Measurements from ENCODE around the gene CCDC154. TPM values are rescaled to one million over a fixed set of nuclear protein-coding genes. Genes with fewer than 3 reads are reported as not detected.

CCDC154 gene
- total and polyA plus RNA-seq, 2 donors = 0.71 to 14.0 TPM

DNA sequence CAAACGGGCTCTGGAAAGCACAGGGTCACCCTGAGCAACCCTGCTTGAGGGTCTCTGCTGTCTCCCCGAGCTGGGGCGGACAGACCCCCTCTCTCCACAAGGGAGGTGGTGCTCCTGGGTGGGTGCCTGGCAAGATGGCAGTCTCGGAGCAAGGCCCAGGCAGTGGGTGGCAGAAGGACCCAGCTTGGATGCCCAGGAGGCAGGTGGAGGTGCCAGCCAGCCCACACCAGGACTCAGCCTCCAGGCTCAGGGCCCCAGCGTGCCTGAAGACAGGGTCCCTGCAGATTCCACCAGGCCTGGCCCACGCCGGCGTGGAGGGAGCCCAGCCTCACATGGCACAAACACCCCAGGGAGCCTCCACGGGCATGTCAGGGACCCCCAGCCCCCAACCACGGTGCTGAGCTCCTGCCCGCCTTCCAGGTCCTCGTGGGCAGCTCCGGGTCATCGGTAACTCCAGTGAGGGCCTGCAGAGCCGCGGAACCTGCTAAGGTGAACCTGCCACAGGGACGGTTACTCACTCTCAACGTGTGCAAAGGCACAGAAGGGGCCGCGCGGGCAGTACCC, 50.7 kb downstream of the CCDC154 start:
- no peak overlapping the region for H3K4me3 ChIP-seq (ENCODE audit: low read length in 2 of 2)
- no peaks in the 10 kb centered on the region for H3K27me3 ChIP-seq (ENCODE audit: control insufficient read depth in 2 of 2, insufficient read depth in 1 of 2, low read length in 1 of 2)
- peaks cover 0 to 21% of the 10 kb centered on the region in 2 donors for H3K4me1 ChIP-seq (ENCODE audit: control insufficient read depth in 2 of 2, insufficient read depth in 2 of 2, low read length in 2 of 2)
- no peaks in the 10 kb centered on the region for H3K9me3 ChIP-seq (ENCODE audit: control insufficient read depth in 2 of 2, insufficient read depth in 1 of 2, low read length in 1 of 2)
- no peak overlapping the region for H3K27ac ChIP-seq (ENCODE audit: low read depth in 1 of 2, low read length in 1 of 2)
- WGBS = 97% methylated on average over 21 of the region's 21 CpGs
- H3K36me3 ChIP-seq (ENCODE audit: control insufficient read depth in 2 of 2, insufficient read depth in 2 of 2, low read length in 1 of 2) = peaks cover 59 to 76% of the 10 kb centered on the region in 2 donors
- no peak for DNase-seq (ENCODE audit: low read depth in 6 of 9, low spot score in 9 of 9)

- 97% methylated on average over 17 of the region's 17 CpGs for WGBS
- peaks cover 59 to 76% of the 10 kb centered on the region in 2 donors for H3K36me3 ChIP-seq (ENCODE audit: control insufficient read depth in 2 of 2, insufficient read depth in 2 of 2, low read length in 1 of 2)
- no peak for DNase-seq (ENCODE audit: low read depth in 6 of 9, low spot score in 9 of 9)
- no peaks in the 10 kb centered on the region for H3K27me3 ChIP-seq (ENCODE audit: control insufficient read depth in 2 of 2, insufficient read depth in 1 of 2, low read length in 1 of 2)
- no peak overlapping the region for H3K4me3 ChIP-seq (ENCODE audit: low read length in 2 of 2)
- H3K27ac ChIP-seq (ENCODE audit: low read depth in 1 of 2, low read length in 1 of 2) = no peak overlapping the region
- H3K9me3 ChIP-seq (ENCODE audit: control insufficient read depth in 2 of 2, insufficient read depth in 1 of 2, low read length in 1 of 2) = no peaks in the 10 kb centered on the region
- peaks cover 0 to 21% of the 10 kb centered on the region in 2 donors for H3K4me1 ChIP-seq (ENCODE audit: control insufficient read depth in 2 of 2, insufficient read depth in 2 of 2, low read length in 2 of 2)
These were observed 51.5 kb downstream of the CCDC154 start for GRCh38 chr16:1392826-1393225.

- Histone ChIP-seq H3K36me3 (ENCODE audit: control insufficient read depth in 2 of 2, insufficient read depth in 2 of 2, low read length in 1 of 2) (peaks cover 63 to 80% of the 10 kb centered on the region in 2 donors), H3K9me3 (ENCODE audit: control insufficient read depth in 2 of 2, insufficient read depth in 1 of 2, low read length in 1 of 2) (no peaks in the 10 kb centered on the region), H3K27ac (ENCODE audit: low read depth in 1 of 2, low read length in 1 of 2) (peak overlapping the region in 1 of 2 donors; percentile 70), H3K4me3 (ENCODE audit: low read length in 2 of 2) (no peak overlapping the region), H3K4me1 (ENCODE audit: control insufficient read depth in 2 of 2, insufficient read depth in 2 of 2, low read length in 2 of 2) (peaks cover 0 to 25% of the 10 kb centered on the region in 2 donors), H3K27me3 (ENCODE audit: control insufficient read depth in 2 of 2, insufficient read depth in 1 of 2, low read length in 1 of 2) (no peaks in the 10 kb centered on the region)
- DNase-seq (ENCODE audit: low read depth in 6 of 9, low spot score in 9 of 9) = peak in 4 of 9 donors; percentile 29 to 72 (median 48)
- 41% methylated on average over 28 of the region's 28 CpGs for WGBS
These were observed 54.0 kb downstream of the CCDC154 start for GRCh38 chr16:1390239-1390779.

- H3K4me3 ChIP-seq (ENCODE audit: low read length in 2 of 2) = no peak overlapping the region
- peak overlapping the region in 1 of 2 donors; percentile 41 for H3K27ac ChIP-seq (ENCODE audit: low read depth in 1 of 2, low read length in 1 of 2)
- no peak for DNase-seq (ENCODE audit: low read depth in 6 of 9, low spot score in 9 of 9)
- peaks cover 65 to 85% of the 10 kb centered on the region in 2 donors for H3K36me3 ChIP-seq (ENCODE audit: control insufficient read depth in 2 of 2, insufficient read depth in 2 of 2, low read length in 1 of 2)
- no peaks in the 10 kb centered on the region for H3K27me3 ChIP-seq (ENCODE audit: control insufficient read depth in 2 of 2, insufficient read depth in 1 of 2, low read length in 1 of 2)
- 97% methylated on average over 7 of the region's 7 CpGs for WGBS
- no peaks in the 10 kb centered on the region for H3K9me3 ChIP-seq (ENCODE audit: control insufficient read depth in 2 of 2, insufficient read depth in 1 of 2, low read length in 1 of 2)
- H3K4me1 ChIP-seq (ENCODE audit: control insufficient read depth in 2 of 2, insufficient read depth in 2 of 2, low read length in 2 of 2) = peaks cover 0 to 25% of the 10 kb centered on the region in 2 donors
These were observed 54.6 kb downstream of the CCDC154 start for GRCh38 chr16:1389762-1390161.

DNA sequence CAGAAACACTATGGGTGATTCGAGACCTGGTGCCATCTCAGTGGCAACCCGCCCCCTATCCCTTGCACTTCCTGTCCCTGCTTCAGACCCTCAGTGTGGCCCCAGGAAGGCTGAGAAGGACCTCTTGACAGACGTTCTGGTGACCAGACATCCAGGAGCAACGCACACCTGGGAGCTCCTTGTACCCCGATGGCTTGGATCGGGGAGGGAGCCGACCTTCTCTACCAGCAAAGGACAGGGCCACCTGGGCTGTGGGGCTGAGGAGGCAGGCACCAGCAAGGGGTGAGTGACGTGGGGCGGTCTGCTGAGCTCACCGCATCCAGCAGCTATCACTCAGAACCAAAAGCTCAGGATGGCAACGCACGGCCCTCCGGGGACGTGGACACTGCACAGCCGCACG, 57.0 kb downstream of the CCDC154 start:
- WGBS = 96% methylated on average over 16 of the region's 16 CpGs
- Histone ChIP-seq H3K27ac (ENCODE audit: low read depth in 1 of 2, low read length in 1 of 2) (no peak overlapping the region), H3K9me3 (ENCODE audit: control insufficient read depth in 2 of 2, insufficient read depth in 1 of 2, low read length in 1 of 2) (no peaks in the 10 kb centered on the region), H3K36me3 (ENCODE audit: control insufficient read depth in 2 of 2, insufficient read depth in 2 of 2, low read length in 1 of 2) (peaks cover 56 to 84% of the 10 kb centered on the region in 2 donors), H3K27me3 (ENCODE audit: control insufficient read depth in 2 of 2, insufficient read depth in 1 of 2, low read length in 1 of 2) (no peaks in the 10 kb centered on the region), H3K4me1 (ENCODE audit: control insufficient read depth in 2 of 2, insufficient read depth in 2 of 2, low read length in 2 of 2) (peaks cover 0 to 25% of the 10 kb centered on the region in 2 donors), H3K4me3 (ENCODE audit: low read length in 2 of 2) (no peak overlapping the region)
- DNase-seq (ENCODE audit: low read depth in 6 of 9, low spot score in 9 of 9) = no peak

DNA sequence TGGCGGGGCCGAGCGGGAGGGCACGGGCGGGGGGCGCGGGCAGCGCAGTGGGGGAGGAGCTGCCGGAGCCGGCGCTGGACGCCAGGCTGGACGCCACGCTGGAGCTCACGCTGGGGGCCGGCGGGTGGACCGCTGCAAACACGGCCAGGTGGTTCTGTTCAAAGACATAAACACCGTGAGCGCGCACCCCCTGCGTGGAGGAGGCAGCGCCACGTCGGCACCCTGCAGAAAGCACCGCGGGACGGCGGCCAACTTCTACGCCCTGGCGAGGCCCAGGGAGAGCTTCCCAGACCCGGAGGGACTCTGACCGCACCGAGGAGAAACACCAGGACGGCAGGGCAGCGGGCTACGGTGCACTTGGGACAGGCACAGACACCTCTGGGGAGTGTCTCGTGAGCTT, 59.1 kb downstream of the CCDC154 start:
- no peaks in the 10 kb centered on the region for H3K9me3 ChIP-seq (ENCODE audit: control insufficient read depth in 2 of 2, insufficient read depth in 1 of 2, low read length in 1 of 2)
- no peak overlapping the region for H3K4me3 ChIP-seq (ENCODE audit: low read length in 2 of 2)
- no peak overlapping the region for H3K27ac ChIP-seq (ENCODE audit: low read depth in 1 of 2, low read length in 1 of 2)
- 98% methylated on average over 39 of the region's 39 CpGs for WGBS
- DNase-seq (ENCODE audit: low read depth in 6 of 9, low spot score in 9 of 9) = no peak
- peaks cover 53 to 90% of the 10 kb centered on the region in 2 donors for H3K36me3 ChIP-seq (ENCODE audit: control insufficient read depth in 2 of 2, insufficient read depth in 2 of 2, low read length in 1 of 2)
- H3K4me1 ChIP-seq (ENCODE audit: control insufficient read depth in 2 of 2, insufficient read depth in 2 of 2, low read length in 2 of 2) = peaks cover 0 to 16% of the 10 kb centered on the region in 2 donors
- no peaks in the 10 kb centered on the region for H3K27me3 ChIP-seq (ENCODE audit: control insufficient read depth in 2 of 2, insufficient read depth in 1 of 2, low read length in 1 of 2)

Other genes starting within 250 kb of the CCDC154 start
- gene TPSG1, start 219.3 kb downstream of the CCDC154 start, total RNA-seq = not detected
- 0.14 TPM for gene TPSG1, start 219.3 kb downstream of the CCDC154 start, polyA plus RNA-seq
- gene TPSB2, start 214.4 kb downstream of the CCDC154 start, total RNA-seq = 0.71 TPM
- 15.5 TPM for gene TPSB2, start 214.4 kb downstream of the CCDC154 start, polyA plus RNA-seq
- gene TPSAB1, start 203.9 kb downstream of the CCDC154 start, total RNA-seq = 4.3 TPM
- gene TPSAB1, start 203.9 kb downstream of the CCDC154 start, polyA plus RNA-seq = 11.1 TPM
- gene TPSD1, start 188.5 kb downstream of the CCDC154 start, total RNA-seq = 0.14 TPM
- gene TPSD1, start 188.5 kb downstream of the CCDC154 start, polyA plus RNA-seq = 1.1 TPM
- gene UBE2I, start 134.9 kb downstream of the CCDC154 start, total RNA-seq = 58.5 TPM
- gene UBE2I, start 134.9 kb downstream of the CCDC154 start, polyA plus RNA-seq = 105 TPM
- 0.52 TPM for gene BAIAP3, start 110.9 kb downstream of the CCDC154 start, total RNA-seq
- 5.4 TPM for gene BAIAP3, start 110.9 kb downstream of the CCDC154 start, polyA plus RNA-seq
- gene TSR3, start 92.7 kb downstream of the CCDC154 start, total RNA-seq = 38.7 TPM
- gene TSR3, start 92.7 kb downstream of the CCDC154 start, polyA plus RNA-seq = 46.8 TPM
- 27.8 TPM for gene GNPTG, start 92.6 kb downstream of the CCDC154 start, total RNA-seq
- 61.3 TPM for gene GNPTG, start 92.6 kb downstream of the CCDC154 start, polyA plus RNA-seq
- 10.5 TPM for gene UNKL, start 29.9 kb downstream of the CCDC154 start, total RNA-seq
- 21.9 TPM for gene UNKL, start 29.9 kb downstream of the CCDC154 start, polyA plus RNA-seq
- 20.6 TPM for gene UQCC4, start 23.8 kb downstream of the CCDC154 start, total RNA-seq
- gene UQCC4, start 23.8 kb downstream of the CCDC154 start, polyA plus RNA-seq = 24.4 TPM
- not detected for gene PERCC1, start 13.5 kb downstream of the CCDC154 start, total RNA-seq
- 0.07 TPM for gene PERCC1, start 13.5 kb downstream of the CCDC154 start, polyA plus RNA-seq
- gene CLCN7, start 30.5 kb upstream of the CCDC154 start, total RNA-seq = 17.5 TPM
- 78.5 TPM for gene CLCN7, start 30.5 kb upstream of the CCDC154 start, polyA plus RNA-seq
- 0.05 TPM for gene PTX4, start 44.4 kb upstream of the CCDC154 start, total RNA-seq
- 0.05 TPM for gene PTX4, start 44.4 kb upstream of the CCDC154 start, polyA plus RNA-seq
- 14.0 TPM for gene TELO2, start 48.8 kb upstream of the CCDC154 start, total RNA-seq
- gene TELO2, start 48.8 kb upstream of the CCDC154 start, polyA plus RNA-seq = 97.4 TPM
- 10.3 TPM for gene TMEM204, start 89.1 kb upstream of the CCDC154 start, total RNA-seq
- 29.3 TPM for gene TMEM204, start 89.1 kb upstream of the CCDC154 start, polyA plus RNA-seq
- gene IFT140, start 167.5 kb upstream of the CCDC154 start, total RNA-seq = 8.5 TPM
- 12.0 TPM for gene IFT140, start 167.5 kb upstream of the CCDC154 start, polyA plus RNA-seq
- 4.7 TPM for gene CRAMP1, start 167.8 kb upstream of the CCDC154 start, total RNA-seq
- 12.2 TPM for gene CRAMP1, start 167.8 kb upstream of the CCDC154 start, polyA plus RNA-seq
- 35.1 TPM for gene JPT2, start 233.7 kb upstream of the CCDC154 start, total RNA-seq
- 31.4 TPM for gene JPT2, start 233.7 kb upstream of the CCDC154 start, polyA plus RNA-seq